Pulmonary artery endothelial cell (primary cell): ENCODE results near the gene SHOX. TPM values are rescaled to one million over a fixed set of nuclear protein-coding genes. Genes with fewer than 3 reads are reported as not detected.
"Not testable (repeated sequence)": the region's sequence is repeated elsewhere in the genome, so short reads cannot be mapped to it uniquely, and the experiment has no call there.

ENCODE experiments used
- DNase-seq: peaks from one replicate; pipeline ENCODE4 v3.0.0-alpha.2; 2011; ENCODE audit warnings: low read depth, low spot score
- total RNA-seq: library from RNA; depleted of rRNA; stranded (reverse); fragments of >200 nt; gene quantifications from 2 replicates; pipeline ENCODE4 v1.2.3, GENCODE V29; 2014

Gene SHOX
- not detected in 2 replicates for total RNA-seq

- DNase-seq, result no peak
Observed at GRCh38 chrX:630612-631496, at the start of gene SHOX. Gene SHOX (plus strand): TSS chrX:630791. CDS start chrX:630898, 107 bp downstream.

- DNase-seq, result no peak
Observed at GRCh38 chrX:581066-581465, 49.5 kb upstream of the SHOX start.

GRCh38 chrX:581720-582298 lies 48.8 kb upstream of the SHOX start:
- DNase-seq, result no peak

GRCh38 chrX:584572-584971 lies 46.0 kb upstream of the SHOX start:
- no peak for DNase-seq

- DNase-seq, result no peak
Observed at GRCh38 chrX:585115-585808, 45.3 kb upstream of the SHOX start.

- DNase-seq, result no peak
Observed at GRCh38 chrX:586351-586750, 44.2 kb upstream of the SHOX start.

- not testable (repeated sequence) for DNase-seq
Observed at GRCh38 chrX:589261-589660, 41.3 kb upstream of the SHOX start.

GRCh38 chrX:590693-591404 lies 39.7 kb upstream of the SHOX start:
- no peak for DNase-seq

- DNase-seq, result no peak
Observed at GRCh38 chrX:599837-600715, 30.5 kb upstream of the SHOX start.

- DNase-seq, result not testable (repeated sequence)
Observed at GRCh38 chrX:603029-603428, 27.6 kb upstream of the SHOX start.

- not testable (repeated sequence) for DNase-seq
Observed at GRCh38 chrX:604616-605015, 26.0 kb upstream of the SHOX start.

- not testable (repeated sequence) for DNase-seq
Observed at GRCh38 chrX:608088-608487, 22.5 kb upstream of the SHOX start.

- DNase-seq, result no peak
Observed at GRCh38 chrX:614136-614535, 16.5 kb upstream of the SHOX start.

GRCh38 chrX:617401-617800 lies 13.2 kb upstream of the SHOX start:
- DNase-seq, result no peak

- no peak for DNase-seq
Observed at GRCh38 chrX:617891-618290, 12.7 kb upstream of the SHOX start.

GRCh38 chrX:618304-618703 lies 12.3 kb upstream of the SHOX start:
- DNase-seq, result not testable (repeated sequence)

- no peak for DNase-seq
Observed at GRCh38 chrX:618761-619450, 11.7 kb upstream of the SHOX start.

- DNase-seq, result no peak
Observed at GRCh38 chrX:619451-619811, 11.2 kb upstream of the SHOX start.

GRCh38 chrX:619812-620531 lies 10.6 kb upstream of the SHOX start:
- DNase-seq, result no peak
